ENCODE measurements around the gene RBX1.
"Not testable (repeated sequence)": the region's sequence is repeated elsewhere in the genome, so short reads cannot be mapped to it uniquely, and the experiment has no call there.

RBX1 gene

GRCh38 chr22:40976866-40977700 is 25.9 kb downstream of the RBX1 start:
- no peaks in the 10 kb centered on the region for H3K4me1 Mint-ChIP-seq
- H3K36me3 Mint-ChIP-seq (ENCODE audit: insufficient read depth) = peaks cover 8% of the 10 kb centered on the region
- no peak overlapping the region for H3K27ac Mint-ChIP-seq (ENCODE audit: low read depth)
- no peaks in the 10 kb centered on the region for H3K27me3 Mint-ChIP-seq
- no peak for ATAC-seq (replicated peaks; ENCODE audit: extremely low read depth, poor library complexity, severe bottlenecking)
- no peaks in the 10 kb centered on the region for H3K9me3 Mint-ChIP-seq
- DNase-seq (ENCODE audit: low spot score in 2 of 2) = no peak
- no peak overlapping the region for H3K4me3 Mint-ChIP-seq

GRCh38 chr22:40979198-40979597 is 28.0 kb downstream of the RBX1 start:
- no peaks in the 10 kb centered on the region for H3K27me3 Mint-ChIP-seq
- H3K36me3 Mint-ChIP-seq (ENCODE audit: insufficient read depth) = peaks cover 2% of the 10 kb centered on the region
- no peak overlapping the region for H3K27ac Mint-ChIP-seq (ENCODE audit: low read depth)
- no peak overlapping the region for H3K4me3 Mint-ChIP-seq
- no peak for ATAC-seq (replicated peaks; ENCODE audit: extremely low read depth, poor library complexity, severe bottlenecking)
- H3K4me1 Mint-ChIP-seq = no peaks in the 10 kb centered on the region
- H3K9me3 Mint-ChIP-seq = no peaks in the 10 kb centered on the region
- no peak for DNase-seq (ENCODE audit: low spot score in 2 of 2)

- no peak overlapping the region for H3K27ac Mint-ChIP-seq (ENCODE audit: low read depth)
- no peaks in the 10 kb centered on the region for H3K4me1 Mint-ChIP-seq
- H3K9me3 Mint-ChIP-seq = no peaks in the 10 kb centered on the region
- no peaks in the 10 kb centered on the region for H3K27me3 Mint-ChIP-seq
- DNase-seq (ENCODE audit: low spot score in 2 of 2) = no peak
- H3K4me3 Mint-ChIP-seq = no peak overlapping the region
- H3K36me3 Mint-ChIP-seq (ENCODE audit: insufficient read depth) = peaks cover 1% of the 10 kb centered on the region
- no peak for ATAC-seq (replicated peaks; ENCODE audit: extremely low read depth, poor library complexity, severe bottlenecking)
Measured at GRCh38 chr22:40979871-40980270, 28.7 kb downstream of the RBX1 start.

- H3K4me1 Mint-ChIP-seq = no peaks in the 10 kb centered on the region
- H3K27ac Mint-ChIP-seq (ENCODE audit: low read depth) = no peak overlapping the region
- peaks cover 1% of the 10 kb centered on the region for H3K36me3 Mint-ChIP-seq (ENCODE audit: insufficient read depth)
- no peaks in the 10 kb centered on the region for H3K9me3 Mint-ChIP-seq
- H3K27me3 Mint-ChIP-seq = no peaks in the 10 kb centered on the region
- ATAC-seq (replicated peaks; ENCODE audit: extremely low read depth, poor library complexity, severe bottlenecking) = no peak
- no peak overlapping the region for H3K4me3 Mint-ChIP-seq
- DNase-seq (ENCODE audit: low spot score in 2 of 2) = no peak
Measured at GRCh38 chr22:40982482-40983385, 31.6 kb downstream of the RBX1 start.

GRCh38 chr22:40991298-40991697 is 40.1 kb downstream of the RBX1 start:
- no peak for ATAC-seq (replicated peaks; ENCODE audit: extremely low read depth, poor library complexity, severe bottlenecking)
- no peak overlapping the region for H3K27ac Mint-ChIP-seq (ENCODE audit: low read depth)
- H3K27me3 Mint-ChIP-seq = peaks cover 38% of the 10 kb centered on the region

GRCh38 chr22:40995821-40996220 is 44.6 kb downstream of the RBX1 start:
- Mint-ChIP-seq H3K27me3 (peaks cover 25% of the 10 kb centered on the region), H3K4me1 (no peaks in the 10 kb centered on the region)

More at GRCh38 chr22:40991298-40991697, 40.1 kb downstream of the RBX1 start:
- no peak for DNase-seq (ENCODE audit: low spot score in 2 of 2)
- Mint-ChIP-seq H3K9me3 (no peaks in the 10 kb centered on the region), H3K4me1 (no peaks in the 10 kb centered on the region), H3K4me3 (no peak overlapping the region), H3K36me3 (ENCODE audit: insufficient read depth) (no peaks in the 10 kb centered on the region)

GRCh38 chr22:40997520-40997919 is 46.3 kb downstream of the RBX1 start:
- H3K27ac Mint-ChIP-seq (ENCODE audit: low read depth) = no peak overlapping the region
- no peak overlapping the region for H3K4me3 Mint-ChIP-seq
- peaks cover 2% of the 10 kb centered on the region for H3K36me3 Mint-ChIP-seq (ENCODE audit: insufficient read depth)
- no peaks in the 10 kb centered on the region for H3K9me3 Mint-ChIP-seq
- H3K4me1 Mint-ChIP-seq = no peaks in the 10 kb centered on the region
- DNase-seq (ENCODE audit: low spot score in 2 of 2) = no peak
- no peak for ATAC-seq (replicated peaks; ENCODE audit: extremely low read depth, poor library complexity, severe bottlenecking)
- peaks cover 8% of the 10 kb centered on the region for H3K27me3 Mint-ChIP-seq

More at GRCh38 chr22:40995821-40996220, 44.6 kb downstream of the RBX1 start:
- Mint-ChIP-seq H3K4me3 (no peak overlapping the region), H3K27ac (ENCODE audit: low read depth) (no peak overlapping the region), H3K36me3 (ENCODE audit: insufficient read depth) (no peaks in the 10 kb centered on the region), H3K9me3 (no peaks in the 10 kb centered on the region)
- ATAC-seq (replicated peaks; ENCODE audit: extremely low read depth, poor library complexity, severe bottlenecking) (no peak), DNase-seq (ENCODE audit: low spot score in 2 of 2) (no peak)

- peaks cover 2% of the 10 kb centered on the region for H3K36me3 Mint-ChIP-seq (ENCODE audit: insufficient read depth)
- H3K27me3 Mint-ChIP-seq = no peaks in the 10 kb centered on the region
- no peak overlapping the region for H3K4me3 Mint-ChIP-seq
- H3K9me3 Mint-ChIP-seq = no peaks in the 10 kb centered on the region
- H3K4me1 Mint-ChIP-seq = no peaks in the 10 kb centered on the region
- H3K27ac Mint-ChIP-seq (ENCODE audit: low read depth) = no peak overlapping the region
- DNase-seq (ENCODE audit: low spot score in 2 of 2) = no peak
- ATAC-seq (replicated peaks; ENCODE audit: extremely low read depth, poor library complexity, severe bottlenecking) = no peak
Measured at GRCh38 chr22:41000040-41000565, 48.9 kb downstream of the RBX1 start.

GRCh38 chr22:41000941-41001721 is 50.0 kb downstream of the RBX1 start:
- Mint-ChIP-seq H3K9me3 (no peaks in the 10 kb centered on the region), H3K27ac (ENCODE audit: low read depth) (no peak overlapping the region), H3K36me3 (ENCODE audit: insufficient read depth) (peaks cover 2% of the 10 kb centered on the region), H3K27me3 (no peaks in the 10 kb centered on the region), H3K4me1 (no peaks in the 10 kb centered on the region), H3K4me3 (no peak overlapping the region)
- DNase-seq (ENCODE audit: low spot score in 2 of 2) (no peak), ATAC-seq (replicated peaks; ENCODE audit: extremely low read depth, poor library complexity, severe bottlenecking) (no peak)

- H3K4me3 Mint-ChIP-seq = no peak overlapping the region
- H3K4me1 Mint-ChIP-seq = no peaks in the 10 kb centered on the region
Measured at GRCh38 chr22:41001722-41002122, 50.5 kb downstream of the RBX1 start.

GRCh38 chr22:41002386-41002785 is 51.2 kb downstream of the RBX1 start:
- H3K4me1 Mint-ChIP-seq; ATAC-seq (replicated peaks; ENCODE audit: extremely low read depth, poor library complexity, severe bottlenecking); H3K27ac Mint-ChIP-seq (ENCODE audit: low read depth); H3K9me3 Mint-ChIP-seq; DNase-seq (ENCODE audit: low spot score in 2 of 2); H3K27me3 Mint-ChIP-seq; H3K4me3 Mint-ChIP-seq; H3K36me3 Mint-ChIP-seq (ENCODE audit: insufficient read depth): not testable (repeated sequence)

More at GRCh38 chr22:41001722-41002122, 50.5 kb downstream of the RBX1 start:
- H3K27ac Mint-ChIP-seq (ENCODE audit: low read depth) = no peak overlapping the region
- DNase-seq (ENCODE audit: low spot score in 2 of 2) (no peak), ATAC-seq (replicated peaks; ENCODE audit: extremely low read depth, poor library complexity, severe bottlenecking) (no peak)
- peaks cover 2% of the 10 kb centered on the region for H3K36me3 Mint-ChIP-seq (ENCODE audit: insufficient read depth)
- H3K9me3 Mint-ChIP-seq = no peaks in the 10 kb centered on the region
- no peaks in the 10 kb centered on the region for H3K27me3 Mint-ChIP-seq

- ATAC-seq (replicated peaks; ENCODE audit: extremely low read depth, poor library complexity, severe bottlenecking) (no peak), DNase-seq (ENCODE audit: low spot score in 2 of 2) (no peak)
- Mint-ChIP-seq H3K4me1 (no peaks in the 10 kb centered on the region), H3K9me3 (no peaks in the 10 kb centered on the region), H3K27me3 (no peaks in the 10 kb centered on the region), H3K27ac (ENCODE audit: low read depth) (no peak overlapping the region), H3K36me3 (ENCODE audit: insufficient read depth) (peaks cover 2% of the 10 kb centered on the region), H3K4me3 (no peak overlapping the region)
Measured at GRCh38 chr22:41003066-41003465, 51.9 kb downstream of the RBX1 start.
